Adrenal gland (tissue), 12 donors: ENCODE measurements around the gene ATG2B. TPM values are rescaled to one million over a fixed set of nuclear protein-coding genes. Genes with fewer than 3 reads are reported as not detected.
A peak's percentile ranks its signal among the peaks of the same experiment; 100 is the strongest.
"Not testable (repeated sequence)": the region's sequence is repeated elsewhere in the genome, so short reads cannot be mapped to it uniquely, and the experiment has no call there.

Experiments
- DNase-seq, 7 donors: peaks; one replicate each; pipeline ENCODE4 v3.0.0-alpha.2; 2019 to 2020
- H3K27ac ChIP-seq, 5 donors: fragments of 200-600 bp; sonication (generic) in 4 of 5; 1 replicate in 3 of 5; 2 replicates in 2 of 5; pipeline versions ENCODE4 v1.5.1 to v1.8.0; 2016 to 2020; ENCODE audit warnings: mild to moderate bottlenecking in 1 of 5
- H3K27me3 ChIP-seq: fragments of 200-600 bp; 2 replicates; pipeline ENCODE4 v1.8.0; 2021
- H3K36me3 ChIP-seq, 2 donors: fragments of 200-600 bp; replicated peaks in 1 of 2; 1 replicate in 1 of 2; 2 replicates in 1 of 2; pipeline versions ENCODE4 v1.5.1 to v1.8.0; 2018 to 2022
- H3K4me1 ChIP-seq, 2 donors: fragments of 200-600 bp; replicated peaks in 1 of 2; 1 replicate in 1 of 2; 2 replicates in 1 of 2; pipeline versions ENCODE4 v1.5.1 to v1.8.0; 2018 to 2021
- H3K4me3 ChIP-seq, 4 donors: fragments of 200-600 bp; sonication (generic) in 3 of 4; one replicate each; pipeline ENCODE4 v1.5.1; 2016 to 2018
- H3K9me3 ChIP-seq, 3 donors: fragments of 200-600 bp; sonication (generic) in 1 of 3; replicated peaks in 1 of 3; 1 replicate in 2 of 3; 2 replicates in 1 of 3; pipeline versions ENCODE4 v1.5.1 to v1.8.0; 2016 to 2021
- CTCF ChIP-seq, 6 experiments: fragments of 450-650 bp in 4 of 6; fragments of 200-600 bp in 2 of 6; sonication (generic) in 1 of 6; IDR thresholded peaks; 1 replicate in 5 of 6; 2 replicates in 1 of 6; pipeline versions ENCODE4 v1.5.1 to v1.8.0; 2016 to 2021; ENCODE audit warnings: antibody characterized with exemption in 6 of 6, mild to moderate bottlenecking in 2 of 6, moderate library complexity in 1 of 6
- POLR2A ChIP-seq, 2 donors: fragments of 450-650 bp; IDR thresholded peaks; one replicate each; pipeline ENCODE4 v1.6.1; 2017; ENCODE audit warnings: antibody characterized with exemption in 2 of 2, mild to moderate bottlenecking in 2 of 2, moderate library complexity in 1 of 2
- WGBS, 4 donors: extraction: QIAGEN DNeasy Blood & Tissue Kit in 2 of 4; methylation state at CpG; one replicate each; pipeline versions ENCODE4 v1.1.5 to v1.1.7; 2013 to 2017; 5-methylcytosine and 5-hydroxymethylcytosine counted together
- intact Hi-C, 2 donors: fragments of 100-400 bp; cut with DNase I; formaldehyde crosslinking; loops; one replicate each; pipeline versions ENCODE4 v1.14.1 to v1.15.0; 2022 to 2023
- polyA plus RNA-seq, 3 donors: library from polyadenylated mRNA; stranded (reverse); fragments of 200-250 nt in 2 of 3; fragments of 350-450 nt in 1 of 3; fragmentation: Illumina TruSeq in 1 of 3; extraction: RNeasy Lipid Tissue Mini Kit (QIAGEN cat#74804) in 1 of 3; gene quantifications; one replicate each; pipeline ENCODE4 v1.2.3, GENCODE V29; 2013 to 2014
- total RNA-seq, 9 donors: library from RNA; depleted of rRNA in 4 of 9; stranded (reverse); fragments of >200 nt in 4 of 9; fragments of 120-200 nt in 1 of 9; fragmentation: NEBNext Ultra II Directional in 1 of 9; extraction: Animal tissue kit (Norgen Biotek cat#: 25700) in 1 of 9; gene quantifications; one replicate each; pipeline versions ENCODE4 v1.1.0 to v1.2.4, GENCODE V29; 2013 to 2023
- donor health status: healthy with polysubstance abuse.
- donor health status: Bipolar disorder and iron deficiency.
- donor health status: DM: yes; HTN: yes; CAD: no.
- donor health status: DM: no; HTN: no; CAD: no.
- donor health status: DM: no; HTN: no; CAD: no.
- donor health status: DM: yes; HTN: yes; CAD: no.

Gene ATG2B
- total and polyA plus RNA-seq, 12 donors, result 8.3 to 34.8 (median 18.5) TPM

DNA sequence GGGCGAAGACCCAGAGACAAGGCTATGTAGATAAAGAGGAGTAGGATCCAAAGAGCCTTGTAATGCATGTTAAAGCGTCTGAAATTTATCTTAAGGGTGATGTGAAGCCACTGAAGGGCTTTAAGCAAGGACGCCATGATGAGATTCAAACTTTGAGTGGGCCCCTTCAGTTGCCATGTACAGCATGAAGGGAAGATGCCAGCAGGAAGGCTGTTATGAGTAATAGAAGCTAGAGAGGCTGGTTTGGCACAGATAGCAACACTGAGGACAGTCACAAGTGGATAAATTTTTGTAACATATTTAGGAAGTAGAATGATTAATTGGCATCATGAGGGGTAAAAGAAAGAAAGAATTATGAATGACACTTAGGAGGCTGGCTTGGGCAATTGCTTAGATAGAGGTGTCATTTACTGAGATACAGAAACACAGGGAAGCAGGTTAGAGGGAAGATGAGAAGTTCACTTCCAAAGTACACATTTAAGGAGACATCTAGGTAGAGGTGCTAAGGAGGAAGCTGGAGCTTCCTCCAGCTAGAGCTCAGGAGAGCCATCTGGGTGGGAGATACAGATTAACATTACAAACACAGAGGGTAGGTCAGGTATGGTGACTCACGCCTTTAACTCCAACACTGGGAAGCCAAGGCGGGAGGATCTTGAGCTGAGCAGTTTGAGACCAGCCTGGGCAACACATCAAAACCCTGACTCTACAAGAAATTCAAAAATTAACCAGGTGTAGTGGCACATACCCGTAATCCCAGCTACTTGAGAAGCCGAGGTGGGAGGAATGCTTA, 13.7 kb downstream of the ATG2B start:
- Histone ChIP-seq H3K36me3 (no peaks in the 10 kb centered on the region), H3K4me3 (no peak overlapping the region), H3K4me1 (peaks cover 0 to 9% of the 10 kb centered on the region in 2 donors), H3K27me3 (no peaks in the 10 kb centered on the region), H3K9me3 (no peaks in the 10 kb centered on the region), H3K27ac (no peak overlapping the region)
- DNase-seq, result peak in 1 of 7 donors; percentile 19
- WGBS, 4 donors, result 89 to 94% (median 90%) methylated on average over 7 of the region's 7 CpGs
- TF ChIP-seq CTCF (IDR thresholded peaks at IDR 0.05) (no peak), POLR2A (IDR thresholded peaks at IDR 0.05) (no peak)
- intact Hi-C loops, result no loop called here

DNA sequence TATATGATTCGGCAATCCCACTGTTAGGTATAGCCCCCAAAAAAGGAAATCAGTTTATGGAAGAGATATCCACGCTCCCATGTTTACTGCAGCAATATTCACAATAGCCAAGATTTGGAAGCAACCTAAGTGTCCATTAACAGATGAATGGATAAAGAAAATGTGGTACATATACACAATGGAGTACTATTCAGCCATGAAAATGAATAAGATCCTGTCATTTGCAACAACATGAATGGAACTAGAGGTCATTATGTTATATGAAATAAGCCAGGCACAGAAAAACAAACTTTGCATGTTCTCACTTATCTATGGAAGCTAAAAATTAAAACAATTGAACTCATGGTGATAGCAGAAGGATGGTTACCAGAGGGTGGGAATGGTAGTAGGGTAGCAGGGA, 15.2 kb downstream of the ATG2B start:
- H3K27ac ChIP-seq, H3K4me3 ChIP-seq, H3K4me1 ChIP-seq, intact Hi-C loops, H3K27me3 ChIP-seq, H3K36me3 ChIP-seq, H3K9me3 ChIP-seq, DNase-seq: not testable (repeated sequence)
- WGBS, 4 donors, result 94 to 100% (median 97%) methylated on average over 2 of the region's 2 CpGs

DNA sequence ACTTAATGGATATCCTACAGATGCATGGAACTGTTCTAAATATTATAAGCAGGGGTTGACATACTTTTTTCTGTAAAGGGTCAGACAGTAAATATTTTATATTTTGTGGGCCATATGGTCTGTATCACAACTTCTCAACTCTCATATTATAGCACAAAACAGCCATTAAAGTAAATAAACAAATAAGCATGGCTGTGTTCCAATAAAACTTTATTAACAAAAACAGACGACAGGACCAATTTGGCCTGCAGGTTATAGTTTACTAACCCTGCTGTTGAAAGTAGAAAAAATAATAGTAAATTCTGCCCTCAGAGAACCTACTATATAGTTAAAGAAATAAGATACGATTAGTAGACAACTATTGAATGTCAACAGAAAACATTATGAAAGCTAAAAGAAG, 17.5 kb downstream of the ATG2B start:
- intact Hi-C loops, result no loop called here
- Histone ChIP-seq H3K27me3 (no peaks in the 10 kb centered on the region), H3K27ac (no peak overlapping the region), H3K4me1 (peaks cover 0 to 9% of the 10 kb centered on the region in 2 donors), H3K9me3 (no peaks in the 10 kb centered on the region), H3K36me3 (peaks cover 0 to 5% of the 10 kb centered on the region in 2 donors), H3K4me3 (no peak overlapping the region)
- TF ChIP-seq POLR2A (IDR thresholded peaks at IDR 0.05), result no peak
- no peak for TF ChIP-seq CTCF (IDR thresholded peaks at IDR 0.05)
- DNase-seq, result no peak
- 89 to 95% (median 94%) methylated on average over 2 of the region's 2 CpGs for WGBS, 4 donors

GRCh38 chr14:96341323-96341722, 21.8 kb downstream of the ATG2B start:
- Histone ChIP-seq H3K4me3 (no peak overlapping the region), H3K27ac (no peak overlapping the region), H3K4me1 (no peaks in the 10 kb centered on the region), H3K36me3 (peaks cover 0 to 9% of the 10 kb centered on the region in 2 donors), H3K27me3 (no peaks in the 10 kb centered on the region), H3K9me3 (no peaks in the 10 kb centered on the region)
- intact Hi-C loops, result no loop called here
- DNase-seq, result no peak
- 72 to 92% (median 85%) methylated on average over 3 of the region's 3 CpGs for WGBS, 4 donors
- TF ChIP-seq CTCF (IDR thresholded peaks at IDR 0.05) (no peak), POLR2A (IDR thresholded peaks at IDR 0.05) (no peak)

GRCh38 chr14:96338551-96338950, 24.6 kb downstream of the ATG2B start:
- TF ChIP-seq POLR2A (IDR thresholded peaks at IDR 0.05) (no peak), CTCF (IDR thresholded peaks at IDR 0.05) (no peak)
- WGBS, 4 donors, result 95 to 100% (median 98%) methylated on average over 1 of the region's 1 CpG
- no peaks in the 10 kb centered on the region for H3K9me3 ChIP-seq
- no peak overlapping the region for H3K27ac ChIP-seq
- H3K4me1 ChIP-seq, result no peaks in the 10 kb centered on the region
- DNase-seq, result no peak
- no peak overlapping the region for H3K4me3 ChIP-seq
- intact Hi-C loops, result no loop called here
- H3K27me3 ChIP-seq, result no peaks in the 10 kb centered on the region
- H3K36me3 ChIP-seq, result peaks cover 0 to 9% of the 10 kb centered on the region in 2 donors
